Calu3 (cell line): ENCODE data around the gene ARHGAP32. TPM values are rescaled to one million over a fixed set of nuclear protein-coding genes. Genes with fewer than 3 reads are reported as not detected.

Experiments used
- BruUV-seq: library from RNA; stranded (reverse); fragments of 400-500 nt; replicated peaks from 2 replicates; lab custom pipeline; 2021; lab: Mats Ljungman, UMichigan
- CTCF ChIA-PET: fragments of 300-600 bp; sonication (Branson Sonifier 250); formaldehyde crosslinking; loops from one replicate; lab custom pipeline; 2022; ENCODE audit warnings: antibody characterized with exemption; lab: Charles Lee
- DNase-seq: peaks from one replicate; pipeline ENCODE4 v3.0.0; 2022
- H3K27ac Mint-ChIP-seq: one replicate; pipeline ENCODE4 v1.8.0; 2022; ENCODE audit warnings: mixed read lengths; ENCODE audit not compliant: unreplicated experiment
- H3K27me3 Mint-ChIP-seq: one replicate; pipeline ENCODE4 v1.8.0; 2022; ENCODE audit warnings: mixed read lengths; ENCODE audit not compliant: unreplicated experiment
- H3K36me3 Mint-ChIP-seq: one replicate; pipeline ENCODE4 v1.8.0; 2022; ENCODE audit warnings: mild to moderate bottlenecking, moderate library complexity, mixed read lengths; ENCODE audit not compliant: insufficient read depth, unreplicated experiment
- H3K4me1 Mint-ChIP-seq: one replicate; pipeline ENCODE4 v1.8.0; 2022; ENCODE audit warnings: mild to moderate bottlenecking, low read depth, mixed read lengths; ENCODE audit not compliant: unreplicated experiment
- H3K4me3 Mint-ChIP-seq: one replicate; pipeline ENCODE4 v1.8.0; 2022; ENCODE audit warnings: mild to moderate bottlenecking, low read depth, moderate library complexity, mixed read lengths; ENCODE audit not compliant: unreplicated experiment
- H3K9me3 Mint-ChIP-seq: one replicate; pipeline ENCODE4 v1.8.0; 2022; ENCODE audit warnings: low read depth, mixed read lengths; ENCODE audit not compliant: unreplicated experiment
- intact Hi-C: fragments of 100-400 bp; cut with micrococcal nuclease; formaldehyde crosslinking; loops from one replicate; pipeline ENCODE4 v1.10.0; 2022; ENCODE audit not compliant: unreplicated experiment
- total RNA-seq: library from RNA; stranded (reverse); gene quantifications from 2 replicates; pipeline ENCODE4 v1.2.3, GENCODE V29; 2022
- TF ChIP-seq, protein P1 (sequence below): fragments of 200-600 bp; IDR thresholded peaks from one replicate; pipeline ENCODE4 v1.8.0; 2022; ENCODE audit warnings: antibody characterized with exemption; ENCODE audit not compliant: unreplicated experiment

Gene ARHGAP32
- total RNA-seq, 1 experiment from 2014 or later, result 40.1 TPM

DNA sequence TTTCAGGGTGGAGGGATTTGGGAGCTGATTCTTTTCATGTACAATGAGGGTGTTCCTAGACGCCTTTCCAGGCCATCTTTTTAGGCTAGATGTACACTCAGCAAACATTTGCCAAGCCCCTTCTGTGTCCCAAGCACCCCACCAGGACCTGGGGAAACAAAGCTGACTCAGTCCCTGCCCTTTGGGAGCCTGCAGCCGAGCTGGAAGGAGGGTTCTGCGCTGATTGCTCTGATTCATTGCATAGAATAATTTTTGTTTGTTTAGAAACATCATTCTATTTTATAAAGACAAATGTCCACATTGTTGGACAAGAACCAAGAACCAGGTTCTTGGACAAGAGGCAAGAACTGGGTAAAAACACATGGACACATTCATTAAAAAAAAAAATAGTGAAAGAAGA, 266.1 kb downstream of the ARHGAP32 start:
- TF ChIP-seq, protein P1, sequence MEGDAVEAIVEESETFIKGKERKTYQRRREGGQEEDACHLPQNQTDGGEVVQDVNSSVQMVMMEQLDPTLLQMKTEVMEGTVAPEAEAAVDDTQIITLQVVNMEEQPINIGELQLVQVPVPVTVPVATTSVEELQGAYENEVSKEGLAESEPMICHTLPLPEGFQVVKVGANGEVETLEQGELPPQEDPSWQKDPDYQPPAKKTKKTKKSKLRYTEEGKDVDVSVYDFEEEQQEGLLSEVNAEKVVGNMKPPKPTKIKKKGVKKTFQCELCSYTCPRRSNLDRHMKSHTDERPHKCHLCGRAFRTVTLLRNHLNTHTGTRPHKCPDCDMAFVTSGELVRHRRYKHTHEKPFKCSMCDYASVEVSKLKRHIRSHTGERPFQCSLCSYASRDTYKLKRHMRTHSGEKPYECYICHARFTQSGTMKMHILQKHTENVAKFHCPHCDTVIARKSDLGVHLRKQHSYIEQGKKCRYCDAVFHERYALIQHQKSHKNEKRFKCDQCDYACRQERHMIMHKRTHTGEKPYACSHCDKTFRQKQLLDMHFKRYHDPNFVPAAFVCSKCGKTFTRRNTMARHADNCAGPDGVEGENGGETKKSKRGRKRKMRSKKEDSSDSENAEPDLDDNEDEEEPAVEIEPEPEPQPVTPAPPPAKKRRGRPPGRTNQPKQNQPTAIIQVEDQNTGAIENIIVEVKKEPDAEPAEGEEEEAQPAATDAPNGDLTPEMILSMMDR, result no peak
- Mint-ChIP-seq H3K27me3 (peaks cover 57% of the 10 kb centered on the region), H3K36me3 (no peaks in the 10 kb centered on the region), H3K27ac (no peak overlapping the region), H3K4me3 (no peak overlapping the region), H3K9me3 (no peaks in the 10 kb centered on the region), H3K4me1 (peaks cover 20% of the 10 kb centered on the region)
- intact Hi-C loops, result no loop called here
- no TSS peak for BruUV-seq
- DNase-seq, result no peak
- CTCF ChIA-PET, result no interaction called here

DNA sequence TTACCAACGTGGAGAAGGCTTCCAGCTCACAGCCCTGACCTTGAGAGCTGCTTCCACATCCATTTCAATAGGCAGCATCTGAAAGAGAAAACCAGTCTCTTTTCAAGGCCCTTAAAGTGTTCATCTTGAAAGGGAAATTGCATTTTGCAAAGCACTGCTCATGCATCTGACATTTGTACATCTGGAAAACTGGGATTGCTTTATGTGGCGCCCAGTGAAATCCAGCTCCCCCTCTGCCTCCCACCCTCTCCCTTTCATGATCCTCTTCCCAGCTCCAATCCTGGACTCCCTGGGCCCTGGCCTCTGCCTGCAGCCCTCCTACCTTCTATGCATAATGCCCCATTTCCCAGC, 266.9 kb downstream of the ARHGAP32 start:
- no TSS peak for BruUV-seq
- Mint-ChIP-seq H3K27ac (no peak overlapping the region), H3K27me3 (peaks cover 65% of the 10 kb centered on the region), H3K36me3 (no peaks in the 10 kb centered on the region), H3K4me1 (peaks cover 20% of the 10 kb centered on the region), H3K4me3 (no peak overlapping the region), H3K9me3 (no peaks in the 10 kb centered on the region)
- DNase-seq, result no peak
- CTCF ChIA-PET, result interaction anchor here (0.5 kb wide), 1 partner anchor 498 kb away, joined by 5 read pairs; no protein-coding TSS in a partner anchor
- TF ChIP-seq, protein P1, result no peak
- intact Hi-C loops, result no loop called here

DNA sequence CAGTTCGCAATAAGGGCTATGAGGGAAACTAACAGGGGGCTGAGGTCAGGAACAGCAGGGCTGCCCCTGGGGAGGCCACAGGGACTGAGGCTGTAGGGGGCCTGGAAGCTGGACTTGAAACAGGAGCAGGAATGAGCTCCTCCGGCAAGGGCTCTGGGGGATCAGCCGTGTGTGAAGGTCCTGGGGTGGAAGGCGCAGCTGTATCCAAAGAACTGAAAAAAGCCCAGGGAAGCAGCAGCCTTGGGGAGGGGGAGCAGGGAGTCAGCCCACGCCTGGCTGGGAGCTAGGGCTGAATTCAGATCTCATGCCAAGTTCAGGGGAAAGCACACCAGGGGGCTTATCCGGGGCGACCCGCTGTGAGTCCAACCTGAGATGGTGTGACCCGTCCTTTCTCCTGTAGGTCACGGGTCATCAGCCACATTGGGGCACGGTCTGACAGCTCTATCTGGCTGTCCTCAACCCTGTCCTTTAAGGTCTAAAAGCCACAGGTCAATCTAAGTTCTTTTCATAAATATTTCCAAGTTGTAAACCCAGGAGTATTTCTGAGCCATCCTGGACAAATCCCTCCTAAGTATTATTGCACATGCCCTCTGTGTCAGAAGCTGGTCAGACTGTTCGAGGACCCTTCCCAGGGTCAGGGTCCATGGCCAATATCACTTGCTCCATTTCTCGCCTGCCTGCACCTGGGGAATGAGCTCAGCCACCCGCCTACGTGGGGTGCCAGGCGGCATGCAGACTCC, 267.4 kb downstream of the ARHGAP32 start:
- Mint-ChIP-seq H3K36me3 (no peaks in the 10 kb centered on the region), H3K9me3 (no peaks in the 10 kb centered on the region), H3K4me3 (no peak overlapping the region), H3K27me3 (peaks cover 68% of the 10 kb centered on the region), H3K4me1 (peaks cover 17% of the 10 kb centered on the region), H3K27ac (no peak overlapping the region)
- TF ChIP-seq, protein P1, result no peak
- BruUV-seq, result no TSS peak
- CTCF ChIA-PET, result interaction anchor here (0.5 kb wide), 1 partner anchor 498 kb away, joined by 5 read pairs; no protein-coding TSS in a partner anchor
- no peak for DNase-seq
- intact Hi-C loops, result no loop called here

DNA sequence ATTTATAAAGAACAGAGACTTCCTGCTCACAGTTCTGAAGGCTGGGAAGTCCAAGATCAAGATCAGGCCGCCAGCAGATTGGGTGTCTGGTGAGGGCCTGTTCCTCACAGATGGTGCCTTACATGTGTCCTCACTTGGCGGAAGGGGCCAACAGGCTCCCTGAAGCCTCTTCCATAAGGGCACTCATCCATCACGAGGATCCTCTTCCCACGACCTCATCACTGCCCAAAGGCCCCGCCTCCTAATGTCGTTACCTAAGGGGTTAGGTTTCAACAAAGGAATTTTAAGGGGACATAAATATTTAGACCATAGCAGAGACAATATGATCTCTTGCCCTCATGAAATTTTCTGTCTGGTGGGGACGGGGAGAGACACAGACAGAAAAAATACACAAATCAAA, 268.0 kb downstream of the ARHGAP32 start:
- H3K27me3 Mint-ChIP-seq, result peaks cover 68% of the 10 kb centered on the region
- CTCF ChIA-PET, result no interaction called here
- no peaks in the 10 kb centered on the region for H3K36me3 Mint-ChIP-seq
- no peak for DNase-seq
- no peaks in the 10 kb centered on the region for H3K9me3 Mint-ChIP-seq
- H3K4me1 Mint-ChIP-seq, result peaks cover 11% of the 10 kb centered on the region
- H3K4me3 Mint-ChIP-seq, result no peak overlapping the region
- intact Hi-C loops, result no loop called here
- no TSS peak for BruUV-seq
- TF ChIP-seq, protein P1, result no peak
- H3K27ac Mint-ChIP-seq, result no peak overlapping the region
